ENCODE measurements around the gene NCOA7.

DNA sequence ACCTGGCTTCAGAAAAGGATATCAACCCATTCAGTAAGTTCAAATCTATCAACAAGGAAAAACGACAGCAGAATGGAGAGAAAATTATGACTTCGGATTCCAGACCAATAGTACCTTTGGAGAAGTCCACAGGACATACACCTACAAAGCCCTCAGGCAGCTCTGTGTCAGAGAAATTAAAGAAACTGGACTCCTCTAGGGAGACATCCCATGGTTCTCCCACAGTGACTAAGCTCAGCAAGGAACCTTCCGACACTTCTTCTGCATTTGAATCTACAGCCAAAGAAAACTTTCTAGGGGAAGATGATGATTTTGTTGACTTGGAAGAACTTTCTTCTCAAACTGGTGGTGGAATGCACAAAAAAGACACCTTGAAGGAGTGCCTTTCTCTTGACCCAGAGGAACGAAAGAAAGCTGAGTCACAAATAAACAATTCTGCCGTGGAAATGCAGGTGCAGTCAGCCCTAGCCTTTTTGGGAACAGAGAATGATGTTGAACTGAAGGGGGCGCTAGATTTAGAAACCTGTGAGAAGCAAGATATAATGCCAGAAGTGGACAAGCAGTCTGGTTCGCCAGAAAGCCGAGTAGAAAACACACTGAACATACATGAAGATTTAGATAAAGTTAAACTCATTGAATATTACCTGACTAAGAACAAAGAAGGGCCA is 98.4 kb downstream of the NCOA7 start:
- TF ChIP-seq, protein P1, sequence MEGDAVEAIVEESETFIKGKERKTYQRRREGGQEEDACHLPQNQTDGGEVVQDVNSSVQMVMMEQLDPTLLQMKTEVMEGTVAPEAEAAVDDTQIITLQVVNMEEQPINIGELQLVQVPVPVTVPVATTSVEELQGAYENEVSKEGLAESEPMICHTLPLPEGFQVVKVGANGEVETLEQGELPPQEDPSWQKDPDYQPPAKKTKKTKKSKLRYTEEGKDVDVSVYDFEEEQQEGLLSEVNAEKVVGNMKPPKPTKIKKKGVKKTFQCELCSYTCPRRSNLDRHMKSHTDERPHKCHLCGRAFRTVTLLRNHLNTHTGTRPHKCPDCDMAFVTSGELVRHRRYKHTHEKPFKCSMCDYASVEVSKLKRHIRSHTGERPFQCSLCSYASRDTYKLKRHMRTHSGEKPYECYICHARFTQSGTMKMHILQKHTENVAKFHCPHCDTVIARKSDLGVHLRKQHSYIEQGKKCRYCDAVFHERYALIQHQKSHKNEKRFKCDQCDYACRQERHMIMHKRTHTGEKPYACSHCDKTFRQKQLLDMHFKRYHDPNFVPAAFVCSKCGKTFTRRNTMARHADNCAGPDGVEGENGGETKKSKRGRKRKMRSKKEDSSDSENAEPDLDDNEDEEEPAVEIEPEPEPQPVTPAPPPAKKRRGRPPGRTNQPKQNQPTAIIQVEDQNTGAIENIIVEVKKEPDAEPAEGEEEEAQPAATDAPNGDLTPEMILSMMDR (IDR thresholded peaks at IDR 0.05 in 2 of 3, conservative IDR thresholded peaks at IDR 0.05 in 1 of 3; ENCODE audit: borderline replicate concordance in 1 of 3, insufficient read depth in 1 of 3, low read depth in 2 of 3, low read length in 2 of 3), result peak; percentile 22 to 69 (median 58); a peak in 4 of 6 replicates
- TF ChIP-seq, protein P2, sequence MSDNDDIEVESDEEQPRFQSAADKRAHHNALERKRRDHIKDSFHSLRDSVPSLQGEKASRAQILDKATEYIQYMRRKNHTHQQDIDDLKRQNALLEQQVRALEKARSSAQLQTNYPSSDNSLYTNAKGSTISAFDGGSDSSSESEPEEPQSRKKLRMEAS (IDR thresholded peaks at IDR 0.05), result no peak
- TF ChIP-seq TCF7L2 (IDR thresholded peaks at IDR 0.05; ENCODE audit: borderline replicate concordance, extremely low read depth, insufficient read depth, insufficient read length), result no peak
- TF ChIP-seq, protein P3, sequence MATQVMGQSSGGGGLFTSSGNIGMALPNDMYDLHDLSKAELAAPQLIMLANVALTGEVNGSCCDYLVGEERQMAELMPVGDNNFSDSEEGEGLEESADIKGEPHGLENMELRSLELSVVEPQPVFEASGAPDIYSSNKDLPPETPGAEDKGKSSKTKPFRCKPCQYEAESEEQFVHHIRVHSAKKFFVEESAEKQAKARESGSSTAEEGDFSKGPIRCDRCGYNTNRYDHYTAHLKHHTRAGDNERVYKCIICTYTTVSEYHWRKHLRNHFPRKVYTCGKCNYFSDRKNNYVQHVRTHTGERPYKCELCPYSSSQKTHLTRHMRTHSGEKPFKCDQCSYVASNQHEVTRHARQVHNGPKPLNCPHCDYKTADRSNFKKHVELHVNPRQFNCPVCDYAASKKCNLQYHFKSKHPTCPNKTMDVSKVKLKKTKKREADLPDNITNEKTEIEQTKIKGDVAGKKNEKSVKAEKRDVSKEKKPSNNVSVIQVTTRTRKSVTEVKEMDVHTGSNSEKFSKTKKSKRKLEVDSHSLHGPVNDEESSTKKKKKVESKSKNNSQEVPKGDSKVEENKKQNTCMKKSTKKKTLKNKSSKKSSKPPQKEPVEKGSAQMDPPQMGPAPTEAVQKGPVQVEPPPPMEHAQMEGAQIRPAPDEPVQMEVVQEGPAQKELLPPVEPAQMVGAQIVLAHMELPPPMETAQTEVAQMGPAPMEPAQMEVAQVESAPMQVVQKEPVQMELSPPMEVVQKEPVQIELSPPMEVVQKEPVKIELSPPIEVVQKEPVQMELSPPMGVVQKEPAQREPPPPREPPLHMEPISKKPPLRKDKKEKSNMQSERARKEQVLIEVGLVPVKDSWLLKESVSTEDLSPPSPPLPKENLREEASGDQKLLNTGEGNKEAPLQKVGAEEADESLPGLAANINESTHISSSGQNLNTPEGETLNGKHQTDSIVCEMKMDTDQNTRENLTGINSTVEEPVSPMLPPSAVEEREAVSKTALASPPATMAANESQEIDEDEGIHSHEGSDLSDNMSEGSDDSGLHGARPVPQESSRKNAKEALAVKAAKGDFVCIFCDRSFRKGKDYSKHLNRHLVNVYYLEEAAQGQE (IDR thresholded peaks at IDR 0.05; ENCODE audit: low read depth), result no peak
